GM19025 (cell line): Measurements from ENCODE around the gene RNASE8.
"Not testable (repeated sequence)": the region's sequence is repeated elsewhere in the genome, so short reads cannot be mapped to it uniquely, and the experiment has no call there.

Experiments used
- ATAC-seq: cut with Tn5 transposase; IDR thresholded peaks from one replicate; pipeline ENCODE4 v1.9.1; 2021; ENCODE audit warnings: mild to moderate bottlenecking, low read depth, moderate library complexity; ENCODE audit not compliant: unreplicated experiment

The RNASE8 gene

DNA sequence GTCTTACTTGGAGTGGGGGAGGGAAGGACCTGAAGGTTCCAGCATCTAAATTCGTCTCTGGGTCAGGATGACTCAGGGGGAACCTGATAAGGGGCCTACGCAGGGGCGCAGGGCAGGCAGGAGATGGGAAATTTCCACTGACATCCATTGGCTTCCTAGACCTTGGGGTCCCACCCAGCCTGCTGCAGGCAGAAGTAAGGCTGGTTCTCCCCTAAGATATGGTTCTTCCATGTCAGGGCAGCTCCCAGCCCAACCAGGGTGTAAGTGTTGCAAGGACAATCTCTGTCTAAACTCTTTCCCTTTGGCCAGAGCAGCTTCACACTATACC is 30.7 kb upstream of the RNASE8 start:
- ATAC-seq, result no peak

DNA sequence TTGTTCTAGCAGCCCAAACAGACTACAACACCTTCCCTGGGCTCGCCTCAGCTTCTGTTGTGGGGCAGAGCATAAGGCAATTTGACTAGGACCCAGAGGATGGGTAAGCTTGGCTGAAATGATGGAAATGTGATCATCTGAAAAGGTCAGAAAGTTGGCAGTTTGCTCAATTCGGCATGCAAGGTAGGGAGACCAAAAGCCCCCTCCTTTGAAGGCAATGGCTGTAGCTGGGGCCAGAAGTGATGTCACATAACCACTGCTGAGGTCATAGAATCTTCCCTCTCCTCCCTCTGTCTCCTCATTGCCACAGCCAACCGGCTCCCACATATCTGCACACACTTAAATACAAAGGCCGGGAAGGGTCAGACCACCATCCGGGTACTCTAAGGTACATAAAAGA is 27.7 kb upstream of the RNASE8 start, which contains the start of gene TPPP2:
Gene TPPP2 (plus strand): TSS at position 301 of the 400 bp plus-strand sequence. CDS start 365 bp downstream, outside the sequence.
- no peak for ATAC-seq

DNA sequence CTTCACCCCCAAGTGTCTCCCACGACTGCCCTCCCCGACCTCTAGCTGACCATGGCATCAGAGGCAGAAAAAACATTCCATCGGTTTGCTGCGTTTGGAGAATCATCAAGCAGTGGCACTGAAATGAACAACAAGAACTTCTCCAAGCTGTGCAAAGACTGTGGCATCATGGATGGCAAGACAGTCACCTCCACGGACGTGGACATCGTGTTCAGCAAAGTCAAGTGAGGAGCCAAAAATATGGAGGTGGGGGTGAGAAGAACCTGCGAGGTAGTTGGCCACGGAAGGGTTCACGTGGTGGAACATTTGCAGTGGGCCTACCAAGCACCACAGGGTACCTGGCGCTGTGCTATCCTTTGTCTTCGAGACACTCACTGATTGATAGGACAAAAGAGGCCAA is 27.1 kb upstream of the RNASE8 start:
- no peak for ATAC-seq

DNA sequence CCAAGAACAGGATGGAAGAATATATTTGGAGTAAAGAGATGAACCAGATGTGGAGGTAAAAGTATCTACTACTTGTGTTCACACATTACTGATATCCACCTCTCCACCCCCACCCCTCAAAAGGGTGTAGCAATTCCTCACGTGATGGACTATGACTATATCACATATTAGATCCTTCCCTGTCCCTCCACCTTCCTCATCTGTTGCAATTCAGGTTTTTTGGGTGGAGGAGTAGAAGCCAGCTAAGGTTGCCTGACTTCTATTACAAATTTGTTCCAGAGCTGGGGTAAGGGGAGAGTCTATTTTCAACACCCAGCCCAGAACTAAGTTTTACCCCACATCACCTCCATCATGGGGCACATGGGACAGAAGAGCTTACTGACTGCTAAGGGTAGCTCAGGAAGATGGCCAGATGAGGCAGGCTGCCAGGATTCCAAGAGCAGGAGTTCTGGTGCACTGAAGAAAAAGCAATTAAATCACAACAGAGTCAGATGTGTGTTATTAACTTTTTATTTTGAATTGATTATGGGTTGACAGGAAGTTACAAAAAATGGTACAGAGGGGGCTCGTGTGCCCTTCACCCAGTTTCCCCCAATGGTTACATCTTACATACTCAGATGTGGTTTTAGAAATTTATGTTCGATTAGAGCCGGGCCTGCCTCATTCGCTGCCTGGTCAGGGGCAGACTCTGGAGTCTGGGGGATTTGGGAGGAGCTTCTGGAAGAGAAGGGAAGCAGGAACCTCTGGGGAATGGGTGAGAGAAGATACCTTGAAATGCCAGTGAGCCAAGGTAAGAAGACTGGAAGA is 25.1 kb upstream of the RNASE8 start:
- no peak for ATAC-seq

DNA sequence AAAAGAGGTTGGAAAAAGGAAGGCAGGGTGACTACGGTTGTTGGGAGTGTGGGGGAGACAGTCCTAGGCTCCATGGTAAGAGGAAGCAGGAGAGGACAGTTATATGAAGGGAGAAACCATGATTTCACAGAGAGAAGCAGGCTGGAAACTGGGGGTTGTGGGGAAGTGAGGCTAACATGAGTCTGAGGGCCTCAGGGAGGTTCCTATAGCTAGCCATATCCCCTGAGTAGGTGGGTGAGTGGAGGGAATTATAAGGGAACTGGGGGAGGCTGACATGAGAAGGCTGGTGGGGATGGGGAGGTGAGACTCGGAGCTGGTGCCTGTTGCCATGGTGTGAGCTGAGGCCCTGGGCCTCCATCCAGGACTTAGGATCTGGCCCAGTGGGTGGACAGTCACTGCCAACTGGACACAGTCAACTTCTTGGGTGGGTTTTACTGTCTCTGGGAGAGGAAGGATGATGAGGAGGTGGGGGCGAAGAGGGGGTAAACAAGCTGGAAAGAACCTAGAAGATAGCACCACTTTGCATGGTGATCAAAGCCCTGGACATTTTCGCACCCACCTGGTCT is 24.4 kb upstream of the RNASE8 start:
- ATAC-seq, result no peak

DNA sequence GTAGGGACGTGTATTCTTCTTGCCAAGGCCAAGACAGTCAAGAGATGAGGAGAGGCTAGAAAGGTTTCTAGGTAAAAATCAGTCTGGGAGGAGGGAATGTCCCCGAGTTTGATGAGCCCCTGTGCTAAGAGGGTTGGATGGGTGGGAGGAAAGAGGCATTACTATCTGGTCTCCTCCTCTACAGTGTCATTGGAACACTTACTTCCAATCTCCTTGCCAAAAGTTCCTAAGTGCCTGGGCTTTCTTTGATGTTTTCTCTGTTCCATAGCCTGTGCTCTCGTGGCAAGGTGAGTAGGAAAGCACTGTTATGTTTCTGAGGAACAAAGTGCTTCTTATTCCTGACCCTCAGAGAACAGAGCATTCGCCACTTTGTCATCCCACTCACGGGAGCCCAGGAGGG is 22.9 kb upstream of the RNASE8 start, which contains the start of gene RNASE13:
Gene RNASE13 (minus strand): TSS at position 101 of the 400 bp plus-strand sequence. CDS start 519 bp downstream, outside the sequence.
- ATAC-seq, result no peak

DNA sequence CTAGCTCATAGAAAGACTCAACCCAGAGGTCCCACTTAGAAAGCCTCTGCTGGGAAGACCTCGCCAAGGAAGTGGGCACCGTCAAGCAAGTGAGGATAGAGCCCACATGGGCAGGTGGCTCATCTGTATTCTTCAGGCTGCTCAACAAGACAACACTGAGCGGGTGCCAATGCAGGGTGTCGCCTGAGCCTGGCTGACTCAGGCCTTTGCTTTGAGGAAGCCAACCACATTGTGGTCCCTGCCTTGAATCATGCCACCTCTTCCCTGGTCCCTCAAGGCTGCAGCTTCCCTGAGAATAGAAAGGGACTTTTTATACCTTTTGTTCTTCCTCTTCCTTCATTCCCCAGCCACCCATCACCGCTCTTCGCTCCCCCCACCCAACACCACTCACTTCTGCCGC is 20.9 kb upstream of the RNASE8 start:
- no peak for ATAC-seq

DNA sequence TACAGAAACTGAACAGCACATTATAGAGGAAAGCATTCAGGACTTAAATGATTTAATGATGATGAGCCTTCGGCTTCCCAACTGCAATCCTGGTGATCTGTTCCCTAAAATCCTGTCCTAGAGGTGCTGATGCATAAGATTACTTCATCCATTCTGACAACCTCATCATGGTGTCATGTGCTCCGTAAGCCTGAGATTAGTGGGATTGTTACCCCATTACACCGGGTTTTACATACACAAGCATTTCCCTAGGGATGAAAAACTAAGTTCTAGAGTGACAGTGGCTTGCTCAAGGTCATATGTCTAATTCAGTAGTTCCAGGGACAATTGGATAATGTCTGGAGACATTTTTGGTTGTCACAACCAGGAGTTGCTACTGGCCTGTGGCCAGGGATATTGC is 20.5 kb upstream of the RNASE8 start:
- no peak for ATAC-seq

DNA sequence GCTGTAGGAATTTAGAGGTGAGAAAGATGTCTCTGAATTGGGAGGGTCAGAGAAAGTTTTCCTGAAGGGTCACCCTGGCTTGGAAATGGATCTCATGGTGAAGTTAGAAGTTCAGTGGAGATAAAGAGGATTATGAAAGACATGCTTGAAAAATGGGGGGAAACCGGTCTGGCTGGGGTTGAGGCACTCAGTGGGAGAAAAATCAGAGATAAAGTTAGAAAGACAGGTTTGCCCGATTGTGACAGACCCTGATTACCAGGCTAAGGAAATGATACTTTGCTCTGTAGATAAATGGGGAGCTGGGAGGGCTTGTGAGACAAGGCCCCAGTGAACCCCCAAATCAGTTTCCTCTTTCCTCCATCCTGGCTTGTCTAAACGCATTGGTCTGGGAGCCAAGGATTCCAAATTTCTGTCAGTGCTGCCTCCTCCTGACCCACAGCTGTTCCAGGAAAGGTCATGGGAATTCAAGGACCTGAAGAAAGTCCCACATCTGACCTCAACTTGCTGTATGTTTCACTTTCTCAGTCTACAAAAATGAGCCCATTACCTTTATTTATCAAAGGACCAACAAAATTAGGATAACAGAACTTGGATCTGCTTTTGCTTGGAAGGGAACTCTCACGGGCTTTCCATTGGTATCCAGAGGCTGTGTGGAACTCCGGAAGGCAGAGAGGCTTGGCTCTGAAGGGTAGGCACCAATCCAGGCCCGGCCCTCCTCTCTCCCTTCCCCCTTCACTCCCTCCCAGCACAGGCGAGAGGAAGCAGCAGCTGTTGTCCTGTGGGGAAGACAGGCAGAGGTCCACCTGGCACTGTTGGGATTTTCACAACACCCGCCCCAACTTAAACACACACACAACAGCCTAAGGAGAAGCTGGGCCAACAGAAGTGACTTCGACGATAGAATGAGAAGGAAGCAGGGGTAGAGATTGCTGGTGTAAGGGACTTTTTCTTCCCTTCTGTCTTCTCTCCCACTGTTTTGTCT is 18.9 kb upstream of the RNASE8 start:
- no peak for ATAC-seq

DNA sequence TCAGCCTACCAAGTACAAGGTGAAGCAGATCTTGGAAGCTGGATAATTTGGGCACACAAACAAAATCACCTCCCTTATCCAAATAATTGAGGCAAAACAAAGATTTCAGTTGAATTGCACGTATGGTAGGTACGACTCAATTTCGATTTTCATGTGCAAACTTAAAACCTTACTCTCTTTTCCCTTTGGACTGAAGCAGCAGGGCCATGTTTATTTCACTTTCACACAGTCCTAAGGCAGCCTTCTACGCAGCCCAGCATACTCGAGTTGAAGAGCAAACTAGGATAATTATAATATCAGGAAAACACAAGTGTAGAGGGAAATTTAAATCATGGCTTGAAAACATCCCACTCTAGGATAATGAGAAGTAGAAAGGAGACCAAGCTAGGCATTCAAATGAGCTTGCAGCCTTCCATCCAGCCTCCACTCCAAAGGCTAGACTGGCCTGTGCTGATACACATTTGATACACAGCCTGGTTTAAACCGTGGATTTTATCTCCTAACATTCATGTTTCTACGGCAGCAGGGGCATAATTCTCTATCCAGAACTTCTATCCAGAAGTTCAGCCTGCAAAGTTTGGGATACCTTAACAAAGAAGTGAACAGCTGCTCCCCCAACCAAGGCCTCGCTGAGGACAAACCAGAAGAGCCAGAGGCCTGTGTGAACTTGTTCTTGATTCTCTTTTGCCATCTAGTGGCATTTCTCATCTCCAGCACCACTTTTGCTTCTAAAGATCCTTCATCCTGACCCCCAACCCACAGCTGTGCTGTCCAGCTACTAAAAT is 17.8 kb upstream of the RNASE8 start:
- no peak for ATAC-seq

DNA sequence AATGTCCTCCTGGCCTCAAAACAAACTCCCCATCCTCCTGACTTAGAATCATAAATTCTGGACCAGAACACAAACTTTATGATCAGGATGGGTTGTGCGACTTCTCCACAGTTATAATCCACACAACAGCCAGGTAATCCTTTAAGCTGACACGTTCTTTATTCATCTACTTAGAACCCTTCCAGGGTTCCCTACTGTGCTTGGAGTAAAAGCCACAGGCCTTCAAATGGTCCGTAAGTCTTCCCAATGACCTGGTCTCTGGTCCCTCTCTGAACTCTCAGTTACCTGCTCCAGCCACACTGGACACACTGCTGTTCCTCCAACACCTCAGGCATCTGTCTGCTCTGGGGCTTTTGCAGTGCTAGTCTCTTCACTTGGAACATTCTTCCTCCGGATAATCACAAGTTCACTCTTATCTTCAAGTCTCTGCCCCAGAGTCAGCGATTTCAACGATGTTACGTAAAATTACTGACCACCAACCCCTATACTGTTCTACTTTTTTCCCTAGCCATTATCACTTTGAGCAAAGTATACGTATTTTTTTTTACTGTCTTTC is 17.2 kb upstream of the RNASE8 start:
- ATAC-seq, result no peak

DNA sequence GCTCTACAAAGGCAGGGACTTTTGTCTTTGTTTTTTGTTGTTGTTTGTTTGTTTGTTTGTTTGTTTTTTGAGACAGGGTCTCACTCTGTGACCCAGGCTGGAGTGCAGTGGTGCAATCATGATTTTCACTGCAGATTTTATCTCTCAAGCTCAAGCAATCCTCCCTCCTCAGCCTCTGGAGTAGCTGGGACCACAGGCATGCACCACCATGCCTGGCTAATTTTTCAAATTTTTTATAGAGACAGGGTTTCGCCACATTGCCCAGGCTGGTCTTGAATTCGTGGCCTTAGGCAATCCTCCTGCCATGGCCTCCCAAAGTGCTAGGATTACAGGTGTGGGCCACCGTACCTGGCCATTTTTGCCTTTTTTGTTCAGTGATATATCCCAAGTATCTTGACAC is 16.7 kb upstream of the RNASE8 start:
- ATAC-seq, result not testable (repeated sequence)

DNA sequence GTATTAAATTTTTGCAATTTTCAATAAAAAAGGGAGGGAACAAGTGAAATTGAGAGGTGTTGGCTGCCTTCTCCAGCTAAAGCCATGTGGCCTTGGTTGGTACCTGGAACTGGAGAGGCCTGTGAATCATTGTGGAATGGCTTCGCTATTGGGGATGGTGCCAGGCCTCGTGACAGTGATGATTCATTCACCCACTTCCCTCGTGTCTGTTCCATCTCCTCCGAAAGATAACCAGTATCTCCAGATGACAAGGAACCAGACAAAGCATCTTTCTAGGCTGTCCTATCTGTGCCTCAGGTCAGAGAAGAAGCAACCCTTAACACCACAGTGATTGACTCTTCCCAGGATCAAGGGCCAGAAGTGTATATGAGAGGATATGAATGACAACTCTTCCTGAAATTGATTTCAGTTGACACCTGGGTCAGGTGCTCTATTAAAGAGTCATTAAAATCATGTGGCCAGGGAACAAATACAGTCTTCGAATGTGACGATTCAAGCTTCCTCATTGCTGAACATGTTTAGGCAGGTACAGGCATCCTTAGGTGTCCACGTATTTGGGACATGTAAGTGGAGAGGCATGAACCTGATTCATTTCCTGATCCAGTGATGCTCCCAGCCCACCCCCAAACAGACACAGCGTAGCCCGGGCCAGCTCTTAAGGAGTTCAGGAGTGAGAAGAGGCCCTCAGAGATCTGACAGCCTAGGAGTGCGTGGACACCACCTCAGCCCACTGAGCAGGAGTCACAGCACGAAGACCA is 15.8 kb upstream of the RNASE8 start, which contains the start of gene RNASE7:
Gene RNASE7 (plus strand): TSS at position 687 of the 758 bp plus-strand sequence. CDS start 631 bp downstream, outside the sequence.
- no peak for ATAC-seq

DNA sequence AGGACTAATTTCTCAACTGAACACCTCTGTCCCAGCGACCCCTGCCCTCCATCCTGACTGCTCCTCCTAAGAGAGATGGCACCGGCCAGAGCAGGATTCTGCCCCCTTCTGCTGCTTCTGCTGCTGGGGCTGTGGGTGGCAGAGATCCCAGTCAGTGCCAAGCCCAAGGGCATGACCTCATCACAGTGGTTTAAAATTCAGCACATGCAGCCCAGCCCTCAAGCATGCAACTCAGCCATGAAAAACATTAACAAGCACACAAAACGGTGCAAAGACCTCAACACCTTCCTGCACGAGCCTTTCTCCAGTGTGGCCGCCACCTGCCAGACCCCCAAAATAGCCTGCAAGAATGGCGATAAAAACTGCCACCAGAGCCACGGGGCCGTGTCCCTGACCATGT is 14.7 kb upstream of the RNASE8 start:
- no peak for ATAC-seq

DNA sequence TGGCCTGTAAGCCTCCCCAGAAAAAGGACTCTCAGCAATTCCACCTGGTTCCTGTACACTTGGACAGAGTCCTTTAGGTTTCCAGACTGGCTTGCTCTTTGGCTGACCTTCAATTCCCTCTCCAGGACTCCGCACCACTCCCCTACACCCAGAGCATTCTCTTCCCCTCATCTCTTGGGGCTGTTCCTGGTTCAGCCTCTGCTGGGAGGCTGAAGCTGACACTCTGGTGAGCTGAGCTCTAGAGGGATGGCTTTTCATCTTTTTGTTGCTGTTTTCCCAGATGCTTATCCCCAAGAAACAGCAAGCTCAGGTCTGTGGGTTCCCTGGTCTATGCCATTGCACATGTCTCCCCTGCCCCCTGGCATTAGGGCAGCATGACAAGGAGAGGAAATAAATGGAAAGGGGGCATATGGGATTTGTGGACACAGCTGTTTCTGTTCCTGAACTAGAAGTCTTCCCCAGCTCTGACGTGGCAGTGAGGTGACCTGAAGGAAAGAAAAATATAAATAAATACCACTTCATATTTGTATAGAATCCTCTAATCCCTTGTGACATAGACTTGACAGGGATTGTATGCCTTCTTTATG is 14.1 kb upstream of the RNASE8 start:
- ATAC-seq, result no peak

DNA sequence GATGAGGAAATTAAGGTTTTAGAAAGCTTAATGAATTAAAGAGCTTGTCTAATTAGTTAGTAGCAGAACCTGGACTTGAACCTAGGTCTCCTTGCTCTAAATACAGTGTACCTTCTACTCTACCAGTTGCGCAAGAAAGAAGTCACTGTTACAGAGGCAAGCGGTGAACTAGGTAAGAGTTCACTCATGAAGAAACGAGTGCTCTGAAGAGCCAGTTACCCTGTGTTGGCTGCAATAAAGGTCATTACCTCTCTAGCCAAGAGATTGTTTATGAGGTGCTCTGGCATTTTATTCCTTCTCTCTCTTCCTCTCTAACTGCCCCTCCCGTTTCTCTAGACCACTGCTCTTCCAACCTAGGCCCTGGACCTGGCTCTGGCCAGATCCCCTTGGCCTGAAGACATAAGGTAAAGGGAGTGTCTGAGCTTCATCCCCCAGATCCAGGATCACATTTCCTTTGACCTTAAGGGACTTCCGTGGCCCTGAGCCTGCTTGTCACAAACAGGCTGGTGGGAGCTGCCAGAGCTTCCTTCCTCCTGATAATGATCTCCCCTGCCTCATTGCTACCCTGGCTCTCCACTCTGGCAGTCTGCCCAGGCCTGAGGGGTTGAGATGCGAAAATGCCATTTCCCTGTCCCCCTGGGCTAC is 13.5 kb upstream of the RNASE8 start:
- ATAC-seq, result no peak

DNA sequence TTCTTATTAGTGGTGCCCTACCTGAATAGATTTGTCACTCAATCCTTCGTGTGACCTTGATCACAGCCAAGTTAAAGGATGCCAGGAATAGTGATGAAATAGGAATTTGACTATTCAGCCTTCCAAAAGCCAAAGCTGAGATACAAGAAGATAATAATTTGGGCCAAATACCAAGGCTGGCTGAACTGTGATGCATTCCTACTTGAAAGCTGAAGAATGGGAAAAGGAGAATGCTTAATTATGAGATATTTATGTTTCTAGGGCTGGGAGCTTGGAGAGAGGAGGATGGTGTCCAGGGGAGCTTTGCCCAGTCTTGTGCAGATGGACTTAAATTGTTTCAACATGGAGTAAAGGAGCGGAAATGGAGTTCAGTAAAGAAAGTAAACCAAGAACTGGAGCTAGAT is 10.2 kb upstream of the RNASE8 start:
- ATAC-seq, result no peak

DNA sequence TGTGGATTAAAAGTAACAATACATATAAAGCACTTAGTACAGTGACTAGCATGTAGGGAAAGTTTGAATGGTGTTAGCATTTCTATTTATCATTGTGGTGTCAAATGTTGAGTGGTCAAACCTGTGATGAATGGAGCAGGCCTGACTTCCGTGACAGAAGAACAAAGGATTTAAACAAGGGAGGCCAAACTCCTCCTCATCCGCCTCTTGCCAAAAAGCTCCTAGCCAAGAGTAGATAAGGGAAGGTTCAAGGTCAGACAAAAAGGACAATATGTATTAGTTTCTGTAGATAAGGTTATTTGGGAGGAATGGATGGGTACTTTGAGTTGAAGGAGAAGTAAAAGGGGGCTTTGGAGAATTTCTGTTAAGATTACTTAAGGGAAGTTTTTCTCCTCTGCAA is 9.0 kb upstream of the RNASE8 start:
- no peak for ATAC-seq
